Measurements from ENCODE around the gene GRAMD2A. TPM values are rescaled to one million over a fixed set of nuclear protein-coding genes. Genes with fewer than 3 reads are reported as not detected.

Gene GRAMD2A
- total and polyA plus RNA-seq, 4 donors = 4.0 to 25.2 (median 10.7) TPM

- peak overlapping the region; percentile 89 for H3K9ac ChIP-seq (ENCODE audit: insufficient read depth in 1 of 2, low read length in 2 of 2)
- peaks cover 12 to 42% (median 21%) of the 10 kb centered on the region in 5 donors for H3K4me1 ChIP-seq (ENCODE audit: control insufficient read depth in 5 of 5, insufficient read depth in 5 of 5, low read length in 5 of 5)
- peak overlapping the region; percentile 82 for H3K4me3 ChIP-seq
- no peak for ATAC-seq (ENCODE audit: insufficient read depth, low FRiP score)
- no peaks in the 10 kb centered on the region for H3K36me3 ChIP-seq (ENCODE audit: control insufficient read depth in 4 of 4, insufficient read depth in 4 of 4, low read length in 4 of 4)
- WGBS, 2 donors = 0% methylated on average over 13 to 29 of the region's 29 CpGs
- H3K9me3 ChIP-seq (ENCODE audit: control insufficient read depth in 4 of 4, insufficient read depth in 3 of 4, low read length in 3 of 4) = no peaks in the 10 kb centered on the region
- no peaks in the 10 kb centered on the region for H3K27me3 ChIP-seq (ENCODE audit: control insufficient read depth in 3 of 3, insufficient read depth in 3 of 3, low read length in 2 of 3)
- peak overlapping the region; percentile 97 to 99 for H3K27ac ChIP-seq (ENCODE audit: low read depth in 1 of 2, low read length in 1 of 2)
- DNase-seq = no peak
- TF ChIP-seq CTCF (IDR thresholded peaks at IDR 0.05; ENCODE audit: control extremely low read depth, extremely low read depth) = no peak
Measured at GRCh38 chr15:72229947-72230196, 32.3 kb upstream of the GRAMD2A start.

- no peaks in the 10 kb centered on the region for H3K27me3 ChIP-seq (ENCODE audit: control insufficient read depth in 3 of 3, insufficient read depth in 3 of 3, low read length in 2 of 3)
- WGBS, 2 donors = 8 to 12% methylated on average over 25 of the region's 25 CpGs
- H3K27ac ChIP-seq (ENCODE audit: low read depth in 1 of 2, low read length in 1 of 2) = peak overlapping the region; percentile 97 to 99
- H3K9ac ChIP-seq (ENCODE audit: insufficient read depth in 1 of 2, low read length in 2 of 2) = peak overlapping the region; percentile 89
- H3K36me3 ChIP-seq (ENCODE audit: control insufficient read depth in 4 of 4, insufficient read depth in 4 of 4, low read length in 4 of 4) = peaks cover 0 to 3% (median under 1%) of the 10 kb centered on the region in 4 donors
- peaks cover 12 to 42% (median 21%) of the 10 kb centered on the region in 5 donors for H3K4me1 ChIP-seq (ENCODE audit: control insufficient read depth in 5 of 5, insufficient read depth in 5 of 5, low read length in 5 of 5)
- peak overlapping the region; percentile 82 for H3K4me3 ChIP-seq
- DNase-seq = peak; percentile 17 to 46 (median 38)
- no peaks in the 10 kb centered on the region for H3K9me3 ChIP-seq (ENCODE audit: control insufficient read depth in 4 of 4, insufficient read depth in 3 of 4, low read length in 3 of 4)
- ATAC-seq (ENCODE audit: insufficient read depth, low FRiP score) = no peak
- TF ChIP-seq CTCF (IDR thresholded peaks at IDR 0.05; ENCODE audit: control extremely low read depth, extremely low read depth) = no peak
Measured at GRCh38 chr15:72229076-72229946, 31.7 kb upstream of the GRAMD2A start.

GRCh38 chr15:72227720-72228119, 30.1 kb upstream of the GRAMD2A start:
- H3K27ac ChIP-seq (ENCODE audit: low read depth in 1 of 2, low read length in 1 of 2) = peak overlapping the region; percentile 43 to 86
- DNase-seq (no peak), ATAC-seq (ENCODE audit: insufficient read depth, low FRiP score) (no peak)
- no peak for TF ChIP-seq CTCF (IDR thresholded peaks at IDR 0.05; ENCODE audit: control extremely low read depth, extremely low read depth)
- H3K9ac ChIP-seq (ENCODE audit: insufficient read depth in 1 of 2, low read length in 2 of 2) = no peak overlapping the region
- H3K36me3 ChIP-seq (ENCODE audit: control insufficient read depth in 4 of 4, insufficient read depth in 4 of 4, low read length in 4 of 4) = peaks cover 0 to 3% (median 1%) of the 10 kb centered on the region in 4 donors
- H3K27me3 ChIP-seq (ENCODE audit: control insufficient read depth in 3 of 3, insufficient read depth in 3 of 3, low read length in 2 of 3) = no peaks in the 10 kb centered on the region
- no peak overlapping the region for H3K4me3 ChIP-seq
- H3K4me1 ChIP-seq (ENCODE audit: control insufficient read depth in 5 of 5, insufficient read depth in 5 of 5, low read length in 5 of 5) = peaks cover 12 to 39% (median 21%) of the 10 kb centered on the region in 5 donors
- WGBS, 2 donors = 32 to 63% methylated on average over 4 of the region's 4 CpGs
- no peaks in the 10 kb centered on the region for H3K9me3 ChIP-seq (ENCODE audit: control insufficient read depth in 4 of 4, insufficient read depth in 3 of 4, low read length in 3 of 4)

Measured in lung (tissue), 12 donors.